M059J (cell line): Measurements from ENCODE around the gene CSPG4. TPM values are rescaled to one million over a fixed set of nuclear protein-coding genes. Genes with fewer than 3 reads are reported as not detected.
A peak's percentile ranks its signal among the peaks of the same experiment; 100 is the strongest.

Experiments
- DNase-seq: peaks from one replicate; pipeline ENCODE4 v3.0.0-alpha.2; 2012; ENCODE audit warnings: low read depth
- total RNA-seq: library from RNA; depleted of rRNA; stranded (reverse); fragments of >200 nt; shearing (Covaris generic); gene quantifications from 2 replicates; pipeline ENCODE4 v1.2.3, GENCODE V29; 2014

The CSPG4 gene
- total RNA-seq, 1 experiment from 2014 or later: 8.2 TPM

GRCh38 chr15:75671730-75672602 lies 40.7 kb downstream of the CSPG4 start:
- DNase-seq: no peak

GRCh38 chr15:75669879-75670212 lies 42.8 kb downstream of the CSPG4 start:
- DNase-seq: no peak

- peak; percentile 70 for DNase-seq
These were observed 43.3 kb downstream of the CSPG4 start for GRCh38 chr15:75669191-75669878.

GRCh38 chr15:75666823-75667501 lies 45.7 kb downstream of the CSPG4 start:
- peak; percentile 99 for DNase-seq

- DNase-seq: no peak
These were observed 48.7 kb downstream of the CSPG4 start for GRCh38 chr15:75663931-75664421.

- no peak for DNase-seq
These were observed 49.7 kb downstream of the CSPG4 start for GRCh38 chr15:75662823-75663519.

- DNase-seq: no peak
These were observed 50.9 kb downstream of the CSPG4 start for GRCh38 chr15:75661756-75662140.

GRCh38 chr15:75661100-75661755 lies 51.4 kb downstream of the CSPG4 start:
- DNase-seq: peak; percentile 93

GRCh38 chr15:75659928-75660645 lies 52.6 kb downstream of the CSPG4 start:
- DNase-seq: no peak

- no peak for DNase-seq
These were observed 53.4 kb downstream of the CSPG4 start for GRCh38 chr15:75659141-75659771.

GRCh38 chr15:75656813-75657212 lies 55.8 kb downstream of the CSPG4 start:
- DNase-seq: no peak

GRCh38 chr15:75656331-75656730 lies 56.3 kb downstream of the CSPG4 start:
- DNase-seq: no peak

GRCh38 chr15:75655931-75656330 lies 56.7 kb downstream of the CSPG4 start:
- DNase-seq: no peak

- no peak for DNase-seq
These were observed 58.3 kb downstream of the CSPG4 start for GRCh38 chr15:75654201-75654907.

- DNase-seq: no peak
These were observed 59.2 kb downstream of the CSPG4 start for GRCh38 chr15:75653347-75653913.

- no peak for DNase-seq
These were observed 60.7 kb downstream of the CSPG4 start for GRCh38 chr15:75651810-75652543.

- peak; percentile 72 for DNase-seq
These were observed 61.5 kb downstream of the CSPG4 start for GRCh38 chr15:75650908-75651809.
